GM21825 (cell line): Measurements from ENCODE around the gene AKAP8.
"Not testable (repeated sequence)": the region's sequence is repeated elsewhere in the genome, so short reads cannot be mapped to it uniquely, and the experiment has no call there.

ENCODE experiments used
- ATAC-seq: cut with Tn5 transposase; IDR thresholded peaks from one replicate; pipeline ENCODE4 v1.9.1; 2021; ENCODE audit warnings: mild to moderate bottlenecking, moderate library complexity; ENCODE audit not compliant: unreplicated experiment

AKAP8 gene

DNA sequence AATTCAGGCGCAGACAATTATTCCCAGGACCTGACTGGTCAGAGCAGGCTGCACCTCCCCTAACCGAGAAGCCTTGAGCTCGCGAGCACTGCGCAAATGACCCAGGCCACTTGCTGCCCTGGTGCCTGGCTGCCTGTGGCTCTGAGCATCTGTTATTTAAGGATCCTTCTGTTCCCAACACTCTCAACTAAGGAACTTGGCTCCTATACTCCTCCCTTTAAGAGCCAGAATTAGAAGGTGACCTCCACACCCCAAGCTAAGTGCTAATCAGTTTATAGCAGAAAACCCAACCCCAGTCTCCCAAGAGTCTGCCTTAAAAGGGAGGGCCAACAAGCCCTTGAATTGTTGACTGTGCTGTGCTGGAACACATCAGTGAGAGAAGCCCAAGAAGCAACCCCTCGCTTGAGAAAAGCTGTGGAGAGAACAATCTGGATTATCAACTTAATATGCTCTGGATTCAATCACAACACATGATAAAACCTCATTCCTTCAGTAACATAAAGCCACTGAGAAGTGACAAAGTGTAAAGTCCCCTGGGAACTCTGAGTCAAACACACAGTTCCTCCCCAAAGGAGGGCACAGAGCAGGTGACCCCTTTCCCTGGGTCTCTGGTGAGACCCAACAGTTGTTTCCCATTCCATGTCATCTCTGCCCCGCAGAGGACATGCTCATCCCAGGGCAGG, 24.7 kb upstream of the AKAP8 start:
- ATAC-seq: no peak

GRCh38 chr19:15403151-15403531, 23.6 kb upstream of the AKAP8 start:
- ATAC-seq: no peak

- no peak for ATAC-seq
Observed at GRCh38 chr19:15402411-15403150, 23.0 kb upstream of the AKAP8 start.

- no peak for ATAC-seq
Observed at GRCh38 chr19:15401397-15401710, 21.8 kb upstream of the AKAP8 start.

GRCh38 chr19:15400521-15401396, 21.2 kb upstream of the AKAP8 start:
- ATAC-seq: no peak

DNA sequence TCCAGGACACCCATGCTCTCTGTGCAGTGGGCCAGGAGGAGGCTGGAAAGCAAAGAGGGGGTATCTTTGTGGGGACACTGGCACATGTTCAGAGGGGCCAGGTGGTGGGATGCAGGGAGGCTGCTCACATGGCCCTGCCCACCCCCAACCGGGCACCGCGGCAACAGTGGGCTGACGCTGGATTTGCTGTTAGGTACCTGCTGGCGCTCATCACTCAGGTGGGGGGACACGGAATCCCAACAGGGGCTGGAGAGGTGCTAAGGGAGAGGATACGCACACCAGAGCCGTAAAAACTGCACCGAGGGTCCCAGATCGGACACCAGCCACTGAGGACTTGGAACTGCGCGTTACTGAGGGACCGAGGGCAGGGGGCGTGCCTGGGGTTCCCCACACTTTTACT, 20.0 kb upstream of the AKAP8 start:
- ATAC-seq: no peak

- ATAC-seq: no peak
Observed at GRCh38 chr19:15399234-15399515, 19.6 kb upstream of the AKAP8 start.

- no peak for ATAC-seq
Observed at GRCh38 chr19:15398501-15399233, 19.1 kb upstream of the AKAP8 start.

DNA sequence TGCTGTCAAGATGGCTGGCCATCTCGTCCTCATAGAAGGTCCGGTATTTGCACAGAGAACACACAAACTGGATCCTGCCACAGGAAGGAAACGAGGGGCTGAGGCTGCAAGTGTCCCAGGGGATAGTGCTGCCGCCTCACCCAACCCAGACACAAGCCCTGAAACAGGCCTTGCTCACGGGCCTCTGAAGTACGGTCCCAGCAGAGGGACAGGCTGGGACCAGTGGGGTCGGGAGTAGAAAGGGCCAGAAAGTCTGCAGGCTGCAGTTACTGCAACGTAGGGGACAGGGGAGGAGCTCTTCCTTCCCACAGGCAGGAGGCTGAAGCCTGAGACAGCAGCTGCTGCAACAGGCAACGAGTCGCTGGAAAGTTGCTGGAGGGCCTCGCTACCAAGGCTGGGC, 18.2 kb upstream of the AKAP8 start:
- no peak for ATAC-seq

GRCh38 chr19:15397236-15397635, 17.6 kb upstream of the AKAP8 start:
- no peak for ATAC-seq

GRCh38 chr19:15396436-15396835, 16.8 kb upstream of the AKAP8 start:
- no peak for ATAC-seq

DNA sequence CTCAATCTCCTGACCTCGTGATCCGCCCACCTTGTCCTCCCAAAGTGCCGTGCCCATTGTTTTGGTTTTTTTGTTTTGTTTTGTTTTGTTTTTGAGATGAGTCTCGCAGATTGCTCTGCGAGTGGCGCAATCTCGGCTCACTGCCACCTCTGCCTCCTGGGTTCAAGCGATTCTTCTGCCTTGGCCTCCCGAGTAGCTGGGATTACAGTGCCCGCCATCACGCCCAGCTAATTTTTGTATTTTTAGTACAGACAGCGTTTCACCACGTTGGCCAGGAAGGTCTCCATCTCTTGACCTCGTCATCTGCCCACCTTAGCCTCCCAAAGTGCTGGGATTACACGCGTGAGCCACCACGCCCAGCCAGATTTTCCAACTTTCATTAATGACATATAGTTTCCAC, 15.7 kb upstream of the AKAP8 start:
- ATAC-seq: not testable (repeated sequence)

DNA sequence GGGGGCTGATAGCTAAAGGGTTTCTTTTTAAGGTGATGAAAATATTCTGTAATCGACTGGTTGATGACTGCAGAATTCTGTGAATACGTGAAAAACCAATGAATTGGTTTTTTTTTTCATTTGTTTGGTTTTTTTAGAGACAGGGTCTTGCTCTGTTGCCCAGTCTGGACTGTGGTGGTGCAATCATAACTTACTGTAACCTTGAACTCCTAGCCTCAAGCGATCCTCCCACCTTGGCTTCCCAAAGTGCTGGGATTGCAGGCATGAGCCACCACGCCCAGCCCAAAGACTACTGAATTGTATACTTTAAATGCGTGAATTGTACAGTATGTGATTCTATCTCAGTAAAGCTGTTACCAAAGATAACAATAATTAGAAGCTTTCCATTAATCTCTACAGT, 14.8 kb upstream of the AKAP8 start:
- ATAC-seq: no peak

GRCh38 chr19:15393963-15394362, 14.4 kb upstream of the AKAP8 start:
- ATAC-seq: no peak

GRCh38 chr19:15390814-15391213, 11.2 kb upstream of the AKAP8 start:
- ATAC-seq: no peak

- no peak for ATAC-seq
Observed at GRCh38 chr19:15381864-15382263, 2.3 kb upstream of the AKAP8 start.

- ATAC-seq: no peak
Observed at GRCh38 chr19:15381429-15381828, 1.8 kb upstream of the AKAP8 start.

GRCh38 chr19:15379999-15380647, 536 bp upstream of the AKAP8 start:
- peak; percentile 42 for ATAC-seq

GRCh38 chr19:15378534-15379082, 979 bp downstream of the AKAP8 start:
- no peak for ATAC-seq

DNA sequence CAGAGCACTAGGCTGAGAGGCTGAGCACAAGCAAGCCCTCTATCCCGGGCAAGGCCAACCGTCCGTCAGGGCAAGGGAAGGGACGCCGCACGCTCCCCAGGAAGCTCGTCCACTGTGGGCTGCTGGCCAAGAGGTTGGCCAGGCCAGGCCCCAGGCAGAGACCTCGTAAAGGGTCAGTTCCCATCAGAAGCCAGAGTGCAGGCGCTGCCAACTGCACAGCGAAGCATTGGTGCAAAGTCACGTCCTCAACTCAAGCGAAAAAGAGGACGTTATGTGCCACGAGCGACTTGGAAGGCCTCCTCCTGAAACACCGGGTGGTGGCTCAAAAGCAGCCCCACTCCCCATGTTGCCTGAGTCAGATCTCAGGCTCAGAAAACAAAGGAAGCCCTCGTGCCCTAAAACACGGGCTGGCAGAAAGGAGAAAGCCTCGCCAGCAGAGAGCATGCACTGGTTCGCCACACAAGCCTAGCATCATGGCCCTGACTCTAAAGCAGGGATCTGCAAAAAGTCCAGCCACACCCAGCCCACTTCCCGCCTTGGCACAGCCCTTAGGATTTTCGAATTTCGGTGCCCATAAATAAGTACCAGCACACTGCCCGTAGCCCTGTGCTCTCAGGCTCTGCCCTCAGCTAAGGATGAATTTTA, 4.7 kb downstream of the AKAP8 start:
- no peak for ATAC-seq
